MM.1S (cell line): ENCODE data around the gene SRSF11.
A peak's percentile ranks its signal among the peaks of the same experiment; 100 is the strongest.

Experiments
- DNase-seq: peaks from one replicate; pipeline ENCODE4 v3.0.0-alpha.2; 2015
- H2AFZ ChIP-seq: fragments of 300-600 bp; sonication (generic); 2 replicates; pipeline ENCODE4 v1.6.0; 2016; ENCODE audit warnings: antibody characterized with exemption, low read length
- H3F3A ChIP-seq: fragments of 300-600 bp; sonication (generic); 2 replicates; pipeline ENCODE4 v1.6.1; 2016; ENCODE audit warnings: mild to moderate bottlenecking, antibody characterized with exemption, low read length, moderate library complexity, mixed read lengths; ENCODE audit not compliant: insufficient read depth
- H3K27ac ChIP-seq: fragments of 300-600 bp; sonication (generic); 2 replicates; pipeline ENCODE4 v1.5.1; 2016; ENCODE audit warnings: mild to moderate bottlenecking, low read length
- H3K27me3 ChIP-seq: fragments of 300-600 bp; sonication (generic); replicated peaks from 2 replicates; pipeline ENCODE4 v1.6.0; 2016; ENCODE audit warnings: low read length; ENCODE audit not compliant: insufficient read depth
- H3K36me3 ChIP-seq: fragments of 300-600 bp; sonication (generic); replicated peaks from 2 replicates; pipeline ENCODE4 v1.6.1; 2016; ENCODE audit warnings: mild to moderate bottlenecking, low read length, mixed read lengths; ENCODE audit not compliant: insufficient read depth
- H3K4me1 ChIP-seq: fragments of 300-600 bp; sonication (generic); 2 replicates; pipeline ENCODE4 v1.6.1; 2016; ENCODE audit warnings: low read length, mixed read lengths
- H3K4me2 ChIP-seq: fragments of 300-600 bp; sonication (generic); 2 replicates; pipeline ENCODE4 v1.6.0; 2016; ENCODE audit warnings: low read depth, low read length
- H3K4me3 ChIP-seq: fragments of 300-600 bp; sonication (generic); 2 replicates; pipeline ENCODE4 v1.5.1; 2016; ENCODE audit warnings: low read length, mixed read lengths
- H3K79me2 ChIP-seq: fragments of 300-600 bp; sonication (generic); 2 replicates; pipeline ENCODE4 v1.6.1; 2016; ENCODE audit warnings: mixed run types, low read length, mixed read lengths
- H3K9ac ChIP-seq: fragments of 300-600 bp; sonication (generic); 2 replicates; pipeline ENCODE4 v1.6.1; 2016; ENCODE audit warnings: low read length, mixed read lengths
- H3K9me2 ChIP-seq: fragments of 300-600 bp; sonication (generic); replicated peaks from 2 replicates; pipeline ENCODE4 v1.6.1; 2016; ENCODE audit warnings: mild to moderate bottlenecking, low read length, mixed read lengths; ENCODE audit not compliant: insufficient read depth
- H3K9me3 ChIP-seq: fragments of 300-600 bp; sonication (generic); replicated peaks from 2 replicates; pipeline ENCODE4 v1.6.1; 2016; ENCODE audit warnings: mild to moderate bottlenecking, low read length, mixed read lengths; ENCODE audit not compliant: insufficient read depth
- H4K20me1 ChIP-seq: fragments of 300-600 bp; sonication (generic); 2 replicates; pipeline ENCODE4 v1.6.1; 2016; ENCODE audit warnings: mild to moderate bottlenecking, low read length, moderate library complexity, mixed read lengths; ENCODE audit not compliant: insufficient read depth
- EZH2 ChIP-seq: fragments of 300-600 bp; sonication (generic); optimal IDR thresholded peaks from 2 replicates; pipeline ENCODE3; 2017; ENCODE audit warnings: low read depth, mild to moderate bottlenecking, antibody characterized with exemption, low read length, mixed read lengths
- EZH2phosphoT487 ChIP-seq: fragments of 300-600 bp; sonication (generic); IDR thresholded peaks from 2 replicates; pipeline ENCODE4 v1.6.1; 2018; ENCODE audit warnings: antibody characterized with exemption, low read length
- TF ChIP-seq, protein P1 (sequence below): fragments of 300-600 bp; sonication (generic); IDR thresholded peaks from 2 replicates; pipeline ENCODE4 v1.5.1; 2016; ENCODE audit warnings: antibody characterized with exemption, low read length, mixed read lengths

Gene SRSF11

DNA sequence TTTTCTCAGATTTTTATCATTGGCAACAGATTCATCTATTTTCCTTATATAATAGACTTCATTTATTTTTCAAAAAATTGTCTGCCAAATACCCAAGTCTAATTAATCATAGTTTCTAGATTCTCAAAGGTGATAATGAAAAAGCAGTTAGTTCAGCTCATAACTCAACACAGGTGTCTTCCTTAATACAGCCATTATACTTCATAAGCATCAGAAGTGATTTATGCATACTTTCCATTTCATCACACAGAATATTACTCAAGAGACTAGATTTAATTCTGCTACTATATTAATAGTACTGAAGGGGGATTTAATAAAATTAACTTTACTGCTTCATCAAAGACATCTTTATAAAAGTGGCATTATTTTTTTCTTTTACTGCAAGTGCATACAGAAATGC lies 18.8 kb downstream of the SRSF11 start:
- H2AFZ ChIP-seq: no peak overlapping the region
- H3K4me3 ChIP-seq: no peak overlapping the region
- no peak overlapping the region for H3K9ac ChIP-seq
- H3K27ac ChIP-seq: no peak overlapping the region
- H3K4me2 ChIP-seq: no peak overlapping the region
- H3F3A ChIP-seq: peaks cover 2% of the 10 kb centered on the region; the same call in 1 of the 2 replicates
- H3K9me3 ChIP-seq: no peaks in the 10 kb centered on the region
- H3K9me2 ChIP-seq: no peaks in the 10 kb centered on the region
- peaks cover 55% of the 10 kb centered on the region for H3K36me3 ChIP-seq
- H3K79me2 ChIP-seq: peaks cover 72% of the 10 kb centered on the region
- no peaks in the 10 kb centered on the region for H3K27me3 ChIP-seq
- 0 out of 2 replicates have a peak, but pooled peaks cover 3% of the 10 kb centered on the region for H4K20me1 ChIP-seq
- peak; percentile 4 for DNase-seq
- H3K4me1 ChIP-seq: no peaks in the 10 kb centered on the region
- TF ChIP-seq EZH2: no peak
- no peak for TF ChIP-seq EZH2phosphoT487
- TF ChIP-seq, protein P1, sequence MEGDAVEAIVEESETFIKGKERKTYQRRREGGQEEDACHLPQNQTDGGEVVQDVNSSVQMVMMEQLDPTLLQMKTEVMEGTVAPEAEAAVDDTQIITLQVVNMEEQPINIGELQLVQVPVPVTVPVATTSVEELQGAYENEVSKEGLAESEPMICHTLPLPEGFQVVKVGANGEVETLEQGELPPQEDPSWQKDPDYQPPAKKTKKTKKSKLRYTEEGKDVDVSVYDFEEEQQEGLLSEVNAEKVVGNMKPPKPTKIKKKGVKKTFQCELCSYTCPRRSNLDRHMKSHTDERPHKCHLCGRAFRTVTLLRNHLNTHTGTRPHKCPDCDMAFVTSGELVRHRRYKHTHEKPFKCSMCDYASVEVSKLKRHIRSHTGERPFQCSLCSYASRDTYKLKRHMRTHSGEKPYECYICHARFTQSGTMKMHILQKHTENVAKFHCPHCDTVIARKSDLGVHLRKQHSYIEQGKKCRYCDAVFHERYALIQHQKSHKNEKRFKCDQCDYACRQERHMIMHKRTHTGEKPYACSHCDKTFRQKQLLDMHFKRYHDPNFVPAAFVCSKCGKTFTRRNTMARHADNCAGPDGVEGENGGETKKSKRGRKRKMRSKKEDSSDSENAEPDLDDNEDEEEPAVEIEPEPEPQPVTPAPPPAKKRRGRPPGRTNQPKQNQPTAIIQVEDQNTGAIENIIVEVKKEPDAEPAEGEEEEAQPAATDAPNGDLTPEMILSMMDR: no peak

DNA sequence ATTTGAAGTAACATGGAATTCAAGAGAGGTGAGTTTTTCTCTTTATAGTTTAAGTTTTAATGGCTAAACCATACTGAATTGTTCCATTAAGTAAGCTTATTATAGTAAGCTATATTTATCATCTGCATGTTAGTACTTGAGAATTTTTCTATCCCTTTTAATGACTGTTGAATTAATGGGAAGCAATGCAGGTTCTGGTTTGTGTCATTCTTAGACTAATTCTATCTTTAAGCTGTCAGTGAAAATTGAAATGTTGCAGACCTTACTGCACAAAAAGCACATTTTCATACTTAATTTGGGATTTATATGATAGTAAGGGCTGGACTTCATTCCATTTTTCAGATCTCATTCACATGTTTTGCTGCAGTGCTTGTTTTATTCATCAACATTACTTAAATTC lies 25.9 kb downstream of the SRSF11 start:
- peaks cover 36% of the 10 kb centered on the region for H3K4me1 ChIP-seq
- H3K9me3 ChIP-seq: no peaks in the 10 kb centered on the region
- no peaks in the 10 kb centered on the region for H3K27me3 ChIP-seq
- no peak overlapping the region for H3K9ac ChIP-seq
- no peak for DNase-seq
- peaks cover 47% of the 10 kb centered on the region for H3K79me2 ChIP-seq
- no peak overlapping the region for H2AFZ ChIP-seq
- TF ChIP-seq, protein P1: no peak
- TF ChIP-seq EZH2: no peak
- no peak for TF ChIP-seq EZH2phosphoT487
- no peak overlapping the region for H3K4me3 ChIP-seq
- peak overlapping the region; percentile 64; the same call in 1 of the 2 replicates for H3K27ac ChIP-seq
- H4K20me1 ChIP-seq: 0 out of 2 replicates have a peak, but pooled peaks cover 3% of the 10 kb centered on the region
- no peaks in the 10 kb centered on the region for H3K9me2 ChIP-seq
- peaks cover 35% of the 10 kb centered on the region; the same call in 1 of the 2 replicates for H3K36me3 ChIP-seq
- peaks cover 37% of the 10 kb centered on the region for H3F3A ChIP-seq
- H3K4me2 ChIP-seq: peak overlapping the region; percentile 62

DNA sequence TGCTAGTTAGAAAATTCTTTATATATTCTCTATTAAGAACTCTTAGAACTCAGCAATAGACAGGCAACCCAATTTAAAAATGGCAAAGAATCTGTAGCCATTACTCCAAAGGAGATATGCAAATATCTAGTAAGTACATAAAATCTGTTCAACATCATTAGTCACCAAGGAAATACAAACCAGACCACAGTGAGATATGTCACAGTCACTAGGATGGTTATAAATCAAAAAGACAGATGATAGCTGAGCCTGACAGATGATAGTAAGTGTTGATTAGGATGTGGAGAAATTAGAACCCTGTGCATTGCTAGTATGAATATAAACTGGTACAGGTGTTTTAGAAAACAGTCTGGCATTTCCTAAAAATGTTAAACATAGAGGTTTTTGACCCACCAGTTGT lies 26.6 kb downstream of the SRSF11 start:
- Histone ChIP-seq H4K20me1 (0 out of 2 replicates have a peak, but pooled peaks cover 2% of the 10 kb centered on the region), H3K27ac (peak overlapping the region; percentile 64), H3K36me3 (peaks cover 32% of the 10 kb centered on the region; the same call in 1 of the 2 replicates), H2AFZ (no peak overlapping the region), H3K9me3 (no peaks in the 10 kb centered on the region), H3K27me3 (no peaks in the 10 kb centered on the region), H3F3A (peaks cover 37% of the 10 kb centered on the region), H3K9me2 (no peaks in the 10 kb centered on the region), H3K4me2 (peak overlapping the region; percentile 62), H3K9ac (no peak overlapping the region), H3K79me2 (peaks cover 41% of the 10 kb centered on the region), H3K4me1 (peaks cover 36% of the 10 kb centered on the region), H3K4me3 (peak overlapping the region; percentile 24)
- TF ChIP-seq, protein P1: no peak
- TF ChIP-seq EZH2 (no peak), EZH2phosphoT487 (no peak)
- no peak for DNase-seq
